NT2/D1 (cell line): ENCODE data around the gene METTL2A.
"Not testable (repeated sequence)": the region's sequence is repeated elsewhere in the genome, so short reads cannot be mapped to it uniquely, and the experiment has no call there.

Experiments used
- SUZ12 ChIP-seq: IDR thresholded peaks from 2 replicates; pipeline ENCODE4 v1.6.1; 2011; ENCODE audit not compliant: insufficient read length, insufficient read depth; ENCODE audit errors: extremely low read depth
- YY1 ChIP-seq: IDR thresholded peaks from 2 replicates; pipeline ENCODE4 v1.6.1; 2011; ENCODE audit not compliant: insufficient read length, insufficient read depth
- ZNF274 ChIP-seq: IDR thresholded peaks from 2 replicates; pipeline ENCODE4 v1.6.1; 2011; ENCODE audit warnings: mild to moderate bottlenecking, low read depth, low read length

DNA sequence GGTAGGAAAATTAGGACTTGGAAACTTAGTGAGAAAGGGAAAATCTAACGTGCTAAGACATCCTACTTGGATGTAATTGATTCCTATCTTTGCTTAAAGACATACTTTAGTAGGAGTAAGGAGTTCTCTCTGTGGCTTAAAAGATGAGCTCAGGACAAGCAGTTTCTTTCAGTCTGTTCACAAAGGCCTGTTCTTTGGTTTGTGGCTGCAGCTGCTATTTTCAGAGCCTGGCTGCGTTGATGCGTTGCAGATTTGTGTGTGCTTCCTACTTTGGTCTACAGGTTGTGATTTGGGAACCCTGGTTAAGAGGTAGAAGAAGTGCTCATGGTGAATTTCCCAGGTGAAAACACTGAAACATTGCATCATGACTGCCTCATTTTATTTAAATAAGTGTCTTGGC, 30.4 kb downstream of the METTL2A start:
- TF ChIP-seq ZNF274, YY1, SUZ12: not testable (repeated sequence)
